GM21381 (cell line): ENCODE data around the gene FFAR3.
"Not testable (repeated sequence)": the region's sequence is repeated elsewhere in the genome, so short reads cannot be mapped to it uniquely, and the experiment has no call there.

Experiments used
- ATAC-seq: cut with Tn5 transposase; IDR thresholded peaks from one replicate; pipeline ENCODE4 v1.9.1; 2021; ENCODE audit warnings: mild to moderate bottlenecking, moderate library complexity; ENCODE audit not compliant: unreplicated experiment

Gene FFAR3

DNA sequence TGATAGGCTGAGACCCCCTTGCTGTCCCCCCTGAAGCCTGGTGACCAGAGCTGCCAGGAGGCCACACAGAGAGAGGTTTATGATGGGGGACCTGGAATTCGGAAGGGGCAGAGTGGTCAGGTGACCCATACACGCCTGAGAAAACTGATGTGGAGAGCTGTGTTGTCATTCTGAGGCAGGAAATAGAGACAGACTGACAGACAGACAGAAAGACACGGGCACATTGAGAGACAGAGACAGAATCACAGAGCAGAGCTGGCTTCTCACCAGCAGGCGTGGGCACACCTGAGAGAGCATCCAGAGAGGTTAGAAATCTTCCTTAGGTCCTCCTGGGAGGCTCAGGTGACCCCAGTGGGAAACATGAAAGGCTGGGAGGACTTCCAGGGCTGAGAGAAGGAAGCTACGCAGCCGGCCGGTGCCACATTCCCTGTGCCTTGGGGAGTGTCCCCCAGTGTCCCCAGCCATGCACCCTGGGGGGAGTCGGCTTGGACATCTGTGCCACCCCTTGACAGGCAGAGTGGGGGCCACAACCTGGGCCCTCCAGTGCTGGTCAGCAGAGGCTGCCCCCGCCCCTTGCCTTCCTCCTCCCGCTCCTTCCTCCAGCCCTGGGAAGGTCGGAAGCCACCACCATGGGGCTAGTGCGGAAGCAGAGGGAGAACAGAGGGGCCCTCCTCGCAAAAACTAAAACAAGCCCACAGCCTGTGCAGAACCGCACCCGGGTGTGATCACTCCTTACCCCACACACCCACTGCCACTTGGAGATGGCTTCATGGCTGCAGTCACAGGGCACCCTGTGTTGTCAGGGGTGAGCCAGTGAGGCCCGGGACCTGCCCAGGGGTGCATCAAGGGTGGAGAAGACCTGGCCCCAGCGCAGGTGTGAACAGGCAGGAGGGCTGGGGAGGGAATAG is 8.4 kb upstream of the FFAR3 start:
- no peak for ATAC-seq

DNA sequence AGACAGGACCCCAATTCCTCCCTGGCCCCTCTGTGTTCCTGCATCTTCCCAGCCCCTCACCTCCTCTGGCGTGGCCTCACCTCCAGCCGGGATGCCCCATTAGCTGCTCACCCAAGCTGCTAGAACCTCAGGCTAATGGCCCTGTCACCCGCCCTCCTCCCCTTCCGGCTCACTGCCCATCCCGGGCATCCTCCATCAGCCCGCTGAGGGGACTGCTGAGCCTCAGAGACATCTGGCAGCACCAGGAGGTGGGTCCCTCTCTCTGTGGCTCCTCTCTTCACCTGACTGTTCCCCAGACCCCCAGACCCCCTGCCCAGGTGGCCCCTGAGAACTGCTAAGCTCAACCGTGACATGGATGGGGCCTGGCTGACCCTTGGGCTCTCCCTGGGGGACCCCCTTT is 7.7 kb upstream of the FFAR3 start:
- ATAC-seq: no peak

GRCh38 chr19:35351411-35352176 is 6.7 kb upstream of the FFAR3 start:
- no peak for ATAC-seq

GRCh38 chr19:35352177-35352447 is 6.1 kb upstream of the FFAR3 start:
- no peak for ATAC-seq

DNA sequence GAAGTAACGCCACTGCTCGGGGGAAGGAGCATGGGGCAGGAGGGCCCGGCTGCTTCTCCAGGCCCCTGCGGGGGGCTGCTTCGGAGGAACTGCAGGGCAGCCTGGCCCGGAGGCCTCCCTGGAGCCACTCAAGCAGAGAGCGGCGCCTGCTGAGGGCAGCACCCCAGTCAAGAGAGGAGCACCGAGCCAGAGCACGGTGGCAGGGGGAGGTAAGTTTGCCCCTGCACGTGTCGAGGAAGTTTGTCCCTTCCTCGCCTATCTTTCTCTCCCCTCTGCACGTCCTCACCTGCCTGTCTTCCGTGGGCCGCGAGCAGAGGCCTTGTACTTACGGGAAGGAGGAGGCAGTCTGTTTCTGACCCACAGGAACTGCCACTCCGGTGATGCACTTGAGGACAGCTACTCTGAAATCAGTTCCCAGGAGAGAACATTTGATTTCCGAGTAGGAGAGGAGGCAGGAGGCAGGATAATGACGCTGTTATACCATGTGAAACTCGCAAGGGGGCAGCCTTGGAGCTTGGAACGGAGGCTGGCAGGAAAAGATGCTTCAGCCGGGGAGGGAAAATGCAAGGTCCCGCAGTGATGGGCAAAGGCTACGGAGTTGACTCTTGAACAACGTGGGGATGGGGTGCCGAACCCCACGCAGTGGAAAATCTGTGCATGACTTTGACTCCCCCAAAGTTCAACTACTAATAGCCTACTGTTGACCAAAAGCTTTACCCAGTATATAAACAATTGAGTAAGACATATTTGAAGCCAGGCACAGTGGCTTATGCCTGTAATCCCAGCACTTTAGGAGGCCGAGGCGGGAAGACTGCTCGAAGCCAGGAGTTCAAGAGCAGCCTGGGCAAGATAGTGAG is 5.6 kb upstream of the FFAR3 start:
- no peak for ATAC-seq

GRCh38 chr19:35353635-35354034 is 4.6 kb upstream of the FFAR3 start:
- ATAC-seq: no peak

- ATAC-seq: no peak
Observed at GRCh38 chr19:35354898-35355297, 3.4 kb upstream of the FFAR3 start.

GRCh38 chr19:35355791-35356460 is 2.3 kb upstream of the FFAR3 start:
- no peak for ATAC-seq

DNA sequence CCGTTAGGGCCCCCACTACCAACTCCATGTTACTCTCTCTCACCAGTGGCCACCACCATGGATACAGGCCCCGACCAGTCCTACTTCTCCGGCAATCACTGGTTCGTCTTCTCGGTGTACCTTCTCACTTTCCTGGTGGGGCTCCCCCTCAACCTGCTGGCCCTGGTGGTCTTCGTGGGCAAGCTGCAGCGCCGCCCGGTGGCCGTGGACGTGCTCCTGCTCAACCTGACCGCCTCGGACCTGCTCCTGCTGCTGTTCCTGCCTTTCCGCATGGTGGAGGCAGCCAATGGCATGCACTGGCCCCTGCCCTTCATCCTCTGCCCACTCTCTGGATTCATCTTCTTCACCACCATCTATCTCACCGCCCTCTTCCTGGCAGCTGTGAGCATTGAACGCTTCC is 574 bp downstream of the FFAR3 start:
- not testable (repeated sequence) for ATAC-seq

DNA sequence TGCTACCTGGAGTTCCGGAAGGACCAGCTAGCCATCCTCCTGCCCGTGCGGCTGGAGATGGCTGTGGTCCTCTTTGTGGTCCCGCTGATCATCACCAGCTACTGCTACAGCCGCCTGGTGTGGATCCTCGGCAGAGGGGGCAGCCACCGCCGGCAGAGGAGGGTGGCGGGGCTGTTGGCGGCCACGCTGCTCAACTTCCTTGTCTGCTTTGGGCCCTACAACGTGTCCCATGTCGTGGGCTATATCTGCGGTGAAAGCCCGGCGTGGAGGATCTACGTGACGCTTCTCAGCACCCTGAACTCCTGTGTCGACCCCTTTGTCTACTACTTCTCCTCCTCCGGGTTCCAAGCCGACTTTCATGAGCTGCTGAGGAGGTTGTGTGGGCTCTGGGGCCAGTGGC is 1.1 kb downstream of the FFAR3 start:
- not testable (repeated sequence) for ATAC-seq

GRCh38 chr19:35360081-35360480 is 1.8 kb downstream of the FFAR3 start:
- ATAC-seq: not testable (repeated sequence)

DNA sequence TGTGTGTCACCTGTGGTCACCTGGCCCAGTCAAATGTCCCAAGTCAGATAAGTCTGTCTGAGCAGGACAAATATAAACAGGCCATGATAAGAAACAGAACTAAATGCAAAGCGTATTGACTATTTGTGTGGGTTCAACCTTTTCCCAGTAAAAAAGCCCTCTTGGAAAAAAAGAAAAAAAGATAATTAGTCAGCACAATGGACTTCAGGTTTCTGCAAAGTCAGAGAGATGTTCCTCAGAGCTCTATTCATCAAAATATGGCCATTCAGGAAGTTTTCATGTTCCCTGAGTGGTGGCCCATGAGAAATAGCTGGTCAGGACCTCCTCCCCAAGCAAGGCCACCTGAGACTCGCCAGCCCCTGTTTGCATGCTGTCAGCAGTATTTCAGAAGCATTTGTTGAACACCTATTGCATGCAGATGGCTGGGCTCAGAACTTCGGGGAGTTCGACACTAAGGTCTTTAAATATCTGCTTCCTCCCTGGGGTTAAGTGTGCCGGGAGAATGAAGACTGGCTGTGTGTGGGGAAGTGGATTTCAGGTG is 2.7 kb downstream of the FFAR3 start:
- ATAC-seq: no peak

DNA sequence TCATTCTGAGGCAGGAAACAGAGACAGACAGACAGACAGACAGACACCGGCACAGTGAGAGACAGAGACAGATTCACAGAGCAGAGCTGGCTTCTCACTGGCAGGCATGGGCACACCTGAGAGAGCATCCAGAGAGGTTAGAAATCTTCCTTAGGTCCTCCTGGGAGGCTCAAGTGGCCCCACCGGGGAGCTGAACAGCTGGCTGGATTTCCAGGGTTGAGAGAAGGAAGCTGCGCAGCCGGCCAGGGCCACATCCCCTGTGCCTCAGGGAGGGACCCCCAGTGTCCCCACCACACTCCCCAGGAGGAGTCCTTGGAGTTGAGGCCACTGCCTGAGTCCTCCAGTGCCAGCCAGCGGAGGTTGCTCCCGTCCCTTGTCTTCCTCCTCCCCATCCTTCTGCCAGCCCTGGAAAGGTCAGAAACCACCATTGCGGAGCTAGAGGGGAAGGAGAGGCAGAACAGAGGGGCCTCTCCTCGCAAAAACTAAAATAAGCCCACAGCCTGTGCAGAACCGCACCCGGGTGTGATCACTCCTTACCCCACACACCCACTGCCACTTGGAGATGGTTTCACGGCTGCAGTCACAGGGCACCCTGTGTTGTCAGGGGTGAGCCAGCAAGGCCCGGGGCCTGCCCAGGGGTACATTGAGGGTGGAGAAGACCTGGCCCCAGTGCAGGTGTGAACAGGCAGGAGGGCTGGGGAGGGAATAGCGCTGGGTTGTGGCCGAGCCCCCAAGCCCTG is 4.2 kb downstream of the FFAR3 start:
- ATAC-seq: no peak

- no peak for ATAC-seq
Observed at GRCh38 chr19:35363001-35363590, 4.8 kb downstream of the FFAR3 start.

DNA sequence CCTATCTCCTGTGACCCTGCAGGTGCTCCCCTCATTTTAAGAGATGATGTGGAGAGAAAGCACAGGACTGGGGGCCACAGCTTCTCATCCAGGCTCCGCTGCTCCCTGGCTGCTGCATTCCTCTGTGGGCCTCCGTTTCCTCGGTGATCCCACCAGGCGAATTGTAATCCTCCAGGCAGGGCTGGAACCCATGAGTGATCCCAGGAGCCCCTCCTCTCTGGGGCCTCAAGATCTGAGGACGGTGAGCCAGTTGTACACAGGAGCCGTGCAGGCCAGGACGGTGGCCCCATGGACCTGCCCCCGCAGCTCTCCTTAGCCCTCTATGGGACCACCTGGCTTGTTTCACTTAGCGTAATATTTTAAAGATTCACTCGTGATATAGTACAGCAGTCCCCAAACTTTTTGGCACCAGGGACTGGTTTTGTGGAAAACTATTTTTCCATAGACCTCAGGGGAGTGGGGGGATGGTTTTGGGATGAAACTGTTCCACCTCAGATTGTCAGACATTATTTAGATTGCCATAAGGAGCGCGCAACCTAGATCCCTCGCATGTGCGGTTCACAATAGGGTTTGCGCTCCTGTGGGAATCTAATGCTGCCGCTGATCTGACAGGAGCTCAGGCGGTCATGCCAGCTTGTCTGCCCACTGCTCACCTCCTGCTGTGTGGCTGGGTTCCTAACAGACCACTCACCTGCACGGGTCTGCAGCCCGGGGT is 5.6 kb downstream of the FFAR3 start:
- ATAC-seq: no peak

DNA sequence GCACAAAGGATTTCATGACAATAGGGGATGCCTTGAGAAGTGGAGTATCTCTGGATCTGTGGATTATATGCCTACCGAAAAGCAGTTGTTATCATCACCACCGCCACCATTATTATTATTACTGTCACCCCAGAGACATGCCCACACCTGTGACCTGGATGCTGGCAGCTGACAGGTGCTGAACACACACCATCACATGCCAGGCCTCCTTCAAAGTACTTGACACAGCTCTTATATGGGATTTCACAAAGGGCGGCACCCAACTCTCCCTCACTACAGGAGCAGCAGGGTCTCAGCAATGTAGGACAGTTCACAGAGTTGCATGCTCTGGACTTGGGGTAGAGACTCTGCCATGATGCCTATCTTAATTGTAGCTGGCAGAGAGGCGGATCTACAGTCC is 7.0 kb downstream of the FFAR3 start:
- no peak for ATAC-seq

DNA sequence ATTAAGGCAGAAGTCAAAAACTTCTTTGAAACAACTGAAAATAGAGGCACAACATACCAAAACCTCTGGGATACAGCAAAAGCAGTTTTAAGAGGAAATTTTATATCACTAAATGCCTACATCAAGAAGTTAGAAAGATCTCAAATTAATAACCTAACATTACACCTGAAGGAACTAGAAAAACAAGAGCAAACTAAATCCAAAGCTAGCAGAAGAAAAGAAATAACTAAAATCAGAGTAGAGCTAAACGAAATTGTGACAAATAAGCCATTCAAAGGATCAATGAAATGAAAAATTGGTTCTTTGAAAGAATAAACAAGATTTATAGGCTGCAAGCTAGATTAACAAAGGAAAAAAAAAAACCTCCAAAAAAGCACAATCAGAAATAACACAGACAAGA is 10.1 kb downstream of the FFAR3 start:
- no peak for ATAC-seq

DNA sequence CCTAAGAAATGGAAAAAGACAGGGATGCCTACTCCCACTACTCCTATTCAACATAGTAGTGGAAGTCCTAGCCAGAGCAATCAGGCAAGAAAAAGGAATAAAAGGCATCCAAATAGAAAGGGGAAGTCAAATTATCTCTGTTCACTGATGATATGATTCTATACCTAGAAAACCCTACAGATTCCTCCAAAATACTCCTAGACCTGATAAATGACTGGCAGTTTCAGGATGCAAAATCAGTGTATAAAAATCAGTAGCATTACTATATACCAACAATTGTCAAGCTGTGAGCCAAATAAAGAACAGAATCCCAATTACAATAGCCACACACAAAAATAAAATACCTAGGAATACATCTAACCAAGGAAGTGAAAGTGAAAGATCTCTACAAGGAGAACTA is 11.3 kb downstream of the FFAR3 start:
- ATAC-seq: no peak

GRCh38 chr19:35370722-35371121 is 12.5 kb downstream of the FFAR3 start, which contains the start of gene GPR42:
TSS of gene GPR42 (plus strand) at chr19:35371068. CDS start at chr19:35371360, 292 bp downstream.
- ATAC-seq: no peak
